ENCODE data around the gene ZDHHC24. TPM values are rescaled to one million over a fixed set of nuclear protein-coding genes. Genes with fewer than 3 reads are reported as not detected.

Gene ZDHHC24
- total and polyA plus RNA-seq, 2 experiments from 2014 or later = 5.6 to 13.1 TPM

GRCh38 chr11:66505276-66505816 lies 40.5 kb downstream of the ZDHHC24 start:
- Histone ChIP-seq H2AFZ (no peak overlapping the region), H4K20me1 (replicated peaks; ENCODE audit: insufficient read depth) (no peaks in the 10 kb centered on the region; the same call in 1 of the 2 replicates), H3K27ac (ENCODE audit: low read depth) (no peak overlapping the region), H3K36me3 (ENCODE audit: insufficient read depth) (no peaks in the 10 kb centered on the region; the same call in 1 of the 2 replicates), H3K9me2 (ENCODE audit: insufficient read depth) (no peaks in the 10 kb centered on the region), H3K4me3 (no peak overlapping the region), H3K4me2 (no peak overlapping the region), H3K27me3 (ENCODE audit: insufficient read depth) (no peaks in the 10 kb centered on the region), H3K79me2 (replicated peaks; ENCODE audit: insufficient read depth) (no peaks in the 10 kb centered on the region), H3K4me1 (ENCODE audit: insufficient read depth) (no peaks in the 10 kb centered on the region), H3F3A (replicated peaks; ENCODE audit: low read depth) (0 out of 2 replicates have a peak, but pooled peaks cover 5% of the 10 kb centered on the region)
- H3K4me1 Mint-ChIP-seq = no peaks in the 10 kb centered on the region
- no peaks in the 10 kb centered on the region for H3K9me3 Mint-ChIP-seq
- no peak overlapping the region for H3K4me3 Mint-ChIP-seq
- DNase-seq (ENCODE audit: low spot score) (no peak), ATAC-seq (no peak)
- peaks cover 9% of the 10 kb centered on the region for H3K36me3 Mint-ChIP-seq (ENCODE audit: low read depth)
- TF ChIP-seq JUNB (IDR thresholded peaks at IDR 0.05; ENCODE audit: unreplicated experiment) (no peak), ETS1 (IDR thresholded peaks at IDR 0.05) (no peak), REST (IDR thresholded peaks at IDR 0.05; ENCODE audit: unreplicated experiment) (no peak), ZNF114 (CRISPR knock-in tag; IDR thresholded peaks at IDR 0.05) (no peak), NANOG (IDR thresholded peaks at IDR 0.05; ENCODE audit: borderline replicate concordance) (no peak), CREB1 (CRISPR knock-in tag; IDR thresholded peaks at IDR 0.05; ENCODE audit: low read depth) (no peak), STAT1 (IDR thresholded peaks at IDR 0.05; ENCODE audit: unreplicated experiment) (no peak), EZH2 (IDR thresholded peaks at IDR 0.05; ENCODE audit: low read depth, unreplicated experiment) (no peak), ZNF462 (CRISPR knock-in tag; IDR thresholded peaks at IDR 0.05) (no peak), POLR2AphosphoS5 (IDR thresholded peaks at IDR 0.05; ENCODE audit: low read depth) (no peak), EZH2phosphoT487 (IDR thresholded peaks at IDR 0.05; ENCODE audit: unreplicated experiment) (no peak), CTCF (conservative IDR thresholded peaks at IDR 0.05; ENCODE audit: low read depth in 2 of 2) (no peak), ZNF331 (CRISPR knock-in tag; IDR thresholded peaks at IDR 0.05; ENCODE audit: low read depth) (no peak)
- H3K27ac Mint-ChIP-seq = no peak overlapping the region
- H3K27me3 Mint-ChIP-seq (ENCODE audit: insufficient read depth, low read depth, poor library complexity) = no peaks in the 10 kb centered on the region
